HEK293 (cell line): ENCODE results near the gene GMEB1.
A peak's percentile ranks its signal among the peaks of the same experiment; 100 is the strongest.

Source experiments
- BCL6B ChIP-seq: fragments of 450-650 bp; formaldehyde crosslinking; IDR thresholded peaks from 2 replicates; pipeline ENCODE4 v1.5.1; 2017; ENCODE audit warnings: missing biosample characterization, missing genetic modification characterization
- CTCF ChIP-seq: fragments of 450-650 bp; formaldehyde crosslinking; IDR thresholded peaks from 2 replicates; pipeline ENCODE4 v1.5.1; 2016; ENCODE audit warnings: missing biosample characterization, missing genetic modification characterization
- GLI4 ChIP-seq: fragments of 450-650 bp; formaldehyde crosslinking; IDR thresholded peaks from 2 replicates; pipeline ENCODE4 v1.5.1; 2016; ENCODE audit warnings: missing biosample characterization, missing genetic modification characterization
- GLIS2 ChIP-seq: fragments of 450-650 bp; formaldehyde crosslinking; IDR thresholded peaks from 2 replicates; pipeline ENCODE4 v1.5.1; 2016; ENCODE audit warnings: missing biosample characterization, missing genetic modification characterization
- HOXA7 ChIP-seq: sonication (generic); formaldehyde crosslinking; IDR thresholded peaks from 2 replicates; pipeline ENCODE4 v1.8.1; 2022; ENCODE audit warnings: missing genetic modification reagents, borderline replicate concordance
- HOXC10 ChIP-seq: sonication (generic); formaldehyde crosslinking; IDR thresholded peaks from 2 replicates; pipeline ENCODE4 v1.8.1; 2023; ENCODE audit warnings: mild to moderate bottlenecking, missing genetic modification reagents
- SETDB1 ChIP-seq: IDR thresholded peaks from one replicate; pipeline ENCODE4 v1.6.1; 2017; ENCODE audit warnings: mild to moderate bottlenecking, low read length, moderate library complexity, mixed read lengths; ENCODE audit not compliant: insufficient read length
- SP7 ChIP-seq: fragments of 450-650 bp; formaldehyde crosslinking; IDR thresholded peaks from 2 replicates; pipeline ENCODE4 v1.5.1; 2016; ENCODE audit warnings: missing biosample characterization, missing genetic modification characterization
- ZNF174 ChIP-seq: fragments of 450-650 bp; formaldehyde crosslinking; IDR thresholded peaks from 2 replicates; pipeline ENCODE4 v1.5.0; 2017; ENCODE audit warnings: missing biosample characterization, mild to moderate bottlenecking, missing genetic modification characterization
- ZNF221 ChIP-seq: fragments of 450-650 bp; formaldehyde crosslinking; IDR thresholded peaks from 2 replicates; pipeline ENCODE4 v1.5.1; 2017; ENCODE audit warnings: missing biosample characterization, missing genetic modification characterization, borderline replicate concordance
- ZNF248 ChIP-seq: fragments of 450-650 bp; formaldehyde crosslinking; IDR thresholded peaks from 2 replicates; pipeline ENCODE4 v1.5.1; 2017; ENCODE audit warnings: missing biosample characterization, missing genetic modification characterization
- ZNF350 ChIP-seq: fragments of 450-650 bp; formaldehyde crosslinking; IDR thresholded peaks from 2 replicates; pipeline ENCODE4 v1.5.0; 2017; ENCODE audit warnings: missing biosample characterization, mild to moderate bottlenecking, missing genetic modification characterization
- ZNF48 ChIP-seq: fragments of 450-650 bp; formaldehyde crosslinking; IDR thresholded peaks from 2 replicates; pipeline ENCODE4 v1.5.1; 2016; ENCODE audit warnings: missing biosample characterization, missing genetic modification characterization
- ZNF513 ChIP-seq: fragments of 450-650 bp; IDR thresholded peaks from 2 replicates; pipeline ENCODE4 v1.5.1; 2018; ENCODE audit warnings: missing biosample characterization, missing genetic modification characterization
- ZNF677 ChIP-seq: fragments of 450-650 bp; IDR thresholded peaks from 2 replicates; pipeline ENCODE4 v1.5.0; 2018; ENCODE audit warnings: missing biosample characterization, mild to moderate bottlenecking, missing genetic modification characterization, moderate library complexity
- ZNF707 ChIP-seq: fragments of 450-650 bp; formaldehyde crosslinking; IDR thresholded peaks from 2 replicates; pipeline ENCODE4 v1.5.1; 2016; ENCODE audit warnings: missing biosample characterization, missing genetic modification characterization
- ZNF776 ChIP-seq: fragments of 450-650 bp; formaldehyde crosslinking; IDR thresholded peaks from 2 replicates; pipeline ENCODE4 v1.5.0; 2017; ENCODE audit warnings: missing biosample characterization, missing genetic modification characterization, borderline replicate concordance
- ZSCAN18 ChIP-seq: fragments of 450-650 bp; formaldehyde crosslinking; IDR thresholded peaks from 2 replicates; pipeline ENCODE4 v1.5.1; 2016; ENCODE audit warnings: missing biosample characterization, missing genetic modification characterization
- ZSCAN30 ChIP-seq: fragments of 450-650 bp; IDR thresholded peaks from 2 replicates; pipeline ENCODE4 v1.5.1; 2018; ENCODE audit warnings: missing biosample characterization, mild to moderate bottlenecking, missing genetic modification characterization, moderate library complexity
- TF ChIP-seq, protein P1 (sequence below): fragments of 450-650 bp; formaldehyde crosslinking; IDR thresholded peaks from 2 replicates; pipeline ENCODE4 v1.5.0; 2017; ENCODE audit warnings: missing biosample characterization, missing genetic modification characterization, borderline replicate concordance
- TF ChIP-seq, protein P2 (sequence below): sonication (generic); formaldehyde crosslinking; IDR thresholded peaks from 2 replicates; pipeline ENCODE4 v1.8.1; 2022; ENCODE audit warnings: mild to moderate bottlenecking, moderate library complexity, missing genetic modification reagents
- TF ChIP-seq, protein P3 (sequence below): fragments of 450-650 bp; formaldehyde crosslinking; conservative IDR thresholded peaks from 2 replicates; pipeline ENCODE4 v1.5.1; 2016; ENCODE audit warnings: low read depth, missing biosample characterization, missing genetic modification characterization
- TF ChIP-seq, protein P4 (sequence below): fragments of 450-650 bp; formaldehyde crosslinking; IDR thresholded peaks from 2 replicates; pipeline ENCODE4; 2016; ENCODE audit warnings: missing biosample characterization, missing genetic modification characterization

GMEB1 gene

DNA sequence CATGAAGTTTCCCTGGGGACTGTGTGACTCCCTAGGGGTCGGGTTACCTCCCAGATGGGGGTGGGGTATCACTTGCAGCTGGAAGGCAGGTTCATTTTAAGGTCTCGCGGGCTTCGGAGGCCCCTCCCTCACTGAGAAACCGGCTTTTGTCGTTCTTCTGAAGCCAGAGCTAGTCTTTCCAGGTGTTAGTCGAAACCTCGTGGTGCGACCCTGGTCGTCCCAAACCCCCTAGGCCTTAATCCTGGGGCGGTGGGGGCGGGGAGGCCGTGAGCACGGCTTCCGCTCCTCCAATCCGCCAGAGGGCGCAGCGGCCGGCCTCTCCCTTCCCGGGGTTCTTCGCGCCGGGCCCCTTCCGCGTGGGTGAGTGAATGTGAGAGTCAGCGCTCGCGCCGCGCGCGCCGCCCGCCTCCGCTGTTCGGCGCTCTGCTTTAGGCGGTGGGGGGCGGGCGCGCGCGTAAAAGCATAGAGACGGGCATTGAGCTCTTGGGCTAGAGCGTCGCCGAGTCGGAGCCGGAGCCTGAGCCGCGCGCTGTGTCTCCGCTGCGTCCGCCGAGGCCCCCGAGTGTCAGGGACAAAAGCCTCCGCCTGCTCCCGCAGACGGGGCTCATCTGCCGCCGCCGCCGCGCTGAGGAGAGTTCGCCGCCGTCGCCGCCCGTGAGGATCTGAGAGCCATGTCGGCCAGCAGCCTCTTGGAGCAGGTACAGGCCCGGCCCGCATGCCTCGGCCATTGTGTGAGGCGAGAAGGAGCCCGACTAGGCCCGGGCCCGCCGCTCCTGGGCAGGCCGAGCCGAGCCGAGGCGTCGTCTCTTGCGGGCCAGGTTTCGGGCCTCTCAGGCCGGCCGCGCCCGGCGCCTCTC lies 68.1 kb downstream of the GMEB1 start, which contains the start of gene YTHDF2 (continued):
- TF ChIP-seq ZNF513 (tag by site-specific recombination) = no peak
- TF ChIP-seq ZNF677 (tag by site-specific recombination) = 0 out of 2 replicates have a peak, but pooled peaks have one; percentile 20
- TF ChIP-seq GLIS2 (tag by site-specific recombination) = peak; percentile 100
- no peak for TF ChIP-seq BCL6B (tag by site-specific recombination)
- TF ChIP-seq, protein P1, sequence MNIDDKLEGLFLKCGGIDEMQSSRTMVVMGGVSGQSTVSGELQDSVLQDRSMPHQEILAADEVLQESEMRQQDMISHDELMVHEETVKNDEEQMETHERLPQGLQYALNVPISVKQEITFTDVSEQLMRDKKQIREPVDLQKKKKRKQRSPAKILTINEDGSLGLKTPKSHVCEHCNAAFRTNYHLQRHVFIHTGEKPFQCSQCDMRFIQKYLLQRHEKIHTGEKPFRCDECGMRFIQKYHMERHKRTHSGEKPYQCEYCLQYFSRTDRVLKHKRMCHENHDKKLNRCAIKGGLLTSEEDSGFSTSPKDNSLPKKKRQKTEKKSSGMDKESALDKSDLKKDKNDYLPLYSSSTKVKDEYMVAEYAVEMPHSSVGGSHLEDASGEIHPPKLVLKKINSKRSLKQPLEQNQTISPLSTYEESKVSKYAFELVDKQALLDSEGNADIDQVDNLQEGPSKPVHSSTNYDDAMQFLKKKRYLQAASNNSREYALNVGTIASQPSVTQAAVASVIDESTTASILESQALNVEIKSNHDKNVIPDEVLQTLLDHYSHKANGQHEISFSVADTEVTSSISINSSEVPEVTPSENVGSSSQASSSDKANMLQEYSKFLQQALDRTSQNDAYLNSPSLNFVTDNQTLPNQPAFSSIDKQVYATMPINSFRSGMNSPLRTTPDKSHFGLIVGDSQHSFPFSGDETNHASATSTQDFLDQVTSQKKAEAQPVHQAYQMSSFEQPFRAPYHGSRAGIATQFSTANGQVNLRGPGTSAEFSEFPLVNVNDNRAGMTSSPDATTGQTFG = no peak
- no peak for TF ChIP-seq ZNF707 (tag by site-specific recombination)
- TF ChIP-seq, protein P2, sequence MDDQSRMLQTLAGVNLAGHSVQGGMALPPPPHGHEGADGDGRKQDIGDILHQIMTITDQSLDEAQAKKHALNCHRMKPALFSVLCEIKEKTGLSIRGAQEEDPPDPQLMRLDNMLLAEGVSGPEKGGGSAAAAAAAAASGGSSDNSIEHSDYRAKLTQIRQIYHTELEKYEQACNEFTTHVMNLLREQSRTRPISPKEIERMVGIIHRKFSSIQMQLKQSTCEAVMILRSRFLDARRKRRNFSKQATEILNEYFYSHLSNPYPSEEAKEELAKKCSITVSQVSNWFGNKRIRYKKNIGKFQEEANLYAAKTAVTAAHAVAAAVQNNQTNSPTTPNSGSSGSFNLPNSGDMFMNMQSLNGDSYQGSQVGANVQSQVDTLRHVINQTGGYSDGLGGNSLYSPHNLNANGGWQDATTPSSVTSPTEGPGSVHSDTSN (CRISPR knock-in tag) = no peak
- no peak for TF ChIP-seq ZNF350
- 0 out of 2 replicates have a peak, but pooled peaks have one; percentile 46 for TF ChIP-seq ZNF776 (tag by site-specific recombination)
- no peak for TF ChIP-seq ZNF248
- TF ChIP-seq, protein P3, sequence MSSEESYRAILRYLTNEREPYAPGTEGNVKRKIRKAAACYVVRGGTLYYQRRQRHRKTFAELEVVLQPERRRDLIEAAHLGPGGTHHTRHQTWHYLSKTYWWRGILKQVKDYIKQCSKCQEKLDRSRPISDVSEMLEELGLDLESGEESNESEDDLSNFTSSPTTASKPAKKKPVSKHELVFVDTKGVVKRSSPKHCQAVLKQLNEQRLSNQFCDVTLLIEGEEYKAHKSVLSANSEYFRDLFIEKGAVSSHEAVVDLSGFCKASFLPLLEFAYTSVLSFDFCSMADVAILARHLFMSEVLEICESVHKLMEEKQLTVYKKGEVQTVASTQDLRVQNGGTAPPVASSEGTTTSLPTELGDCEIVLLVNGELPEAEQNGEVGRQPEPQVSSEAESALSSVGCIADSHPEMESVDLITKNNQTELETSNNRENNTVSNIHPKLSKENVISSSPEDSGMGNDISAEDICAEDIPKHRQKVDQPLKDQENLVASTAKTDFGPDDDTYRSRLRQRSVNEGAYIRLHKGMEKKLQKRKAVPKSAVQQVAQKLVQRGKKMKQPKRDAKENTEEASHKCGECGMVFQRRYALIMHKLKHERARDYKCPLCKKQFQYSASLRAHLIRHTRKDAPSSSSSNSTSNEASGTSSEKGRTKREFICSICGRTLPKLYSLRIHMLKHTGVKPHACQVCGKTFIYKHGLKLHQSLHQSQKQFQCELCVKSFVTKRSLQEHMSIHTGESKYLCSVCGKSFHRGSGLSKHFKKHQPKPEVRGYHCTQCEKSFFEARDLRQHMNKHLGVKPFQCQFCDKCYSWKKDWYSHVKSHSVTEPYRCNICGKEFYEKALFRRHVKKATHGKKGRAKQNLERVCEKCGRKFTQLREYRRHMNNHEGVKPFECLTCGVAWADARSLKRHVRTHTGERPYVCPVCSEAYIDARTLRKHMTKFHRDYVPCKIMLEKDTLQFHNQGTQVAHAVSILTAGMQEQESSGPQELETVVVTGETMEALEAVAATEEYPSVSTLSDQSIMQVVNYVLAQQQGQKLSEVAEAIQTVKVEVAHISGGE (tag by site-specific recombination) = peak; percentile 96
- no peak for TF ChIP-seq HOXC10 (CRISPR knock-in tag)
- TF ChIP-seq ZNF174 (tag by site-specific recombination) = no peak
- no peak for TF ChIP-seq ZNF221
- TF ChIP-seq HOXA7 (CRISPR knock-in tag) = no peak; the same call in none of the 2 replicates
- TF ChIP-seq GLI4 (tag by site-specific recombination) = 0 out of 2 replicates have a peak, but pooled peaks have one; percentile 27
- TF ChIP-seq CTCF (tag by site-specific recombination) = peak; percentile 99
- TF ChIP-seq SETDB1 = no peak
- TF ChIP-seq ZSCAN18 (tag by site-specific recombination) = peak; percentile 92
- peak; percentile 78 for TF ChIP-seq ZSCAN30 (tag by site-specific recombination)
- TF ChIP-seq, protein P4, sequence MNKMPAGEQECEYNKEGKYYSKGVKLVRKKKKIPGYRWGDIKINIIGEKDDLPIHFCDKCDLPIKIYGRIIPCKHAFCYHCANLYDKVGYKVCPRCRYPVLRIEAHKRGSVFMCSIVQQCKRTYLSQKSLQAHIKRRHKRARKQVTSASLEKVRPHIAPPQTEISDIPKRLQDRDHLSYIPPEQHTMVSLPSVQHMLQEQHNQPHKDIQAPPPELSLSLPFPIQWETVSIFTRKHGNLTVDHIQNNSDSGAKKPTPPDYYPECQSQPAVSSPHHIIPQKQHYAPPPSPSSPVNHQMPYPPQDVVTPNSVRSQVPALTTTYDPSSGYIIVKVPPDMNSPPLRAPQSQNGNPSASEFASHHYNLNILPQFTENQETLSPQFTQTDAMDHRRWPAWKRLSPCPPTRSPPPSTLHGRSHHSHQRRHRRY = no peak
- TF ChIP-seq ZNF48 (tag by site-specific recombination) = no peak
- peak; percentile 94 for TF ChIP-seq SP7 (tag by site-specific recombination)
